Gastrocnemius medialis (tissue), 4 donors: ENCODE results near the gene BET1L.

Experiments used
- POLR2A ChIP-seq, 2 donors: fragments of 450-650 bp; IDR thresholded peaks; one replicate each; pipeline ENCODE4 v1.6.1; 2017; ENCODE audit warnings: antibody characterized with exemption in 2 of 2, mild to moderate bottlenecking in 2 of 2, moderate library complexity in 2 of 2
- TF ChIP-seq, protein P1 (sequence below), 5 experiments: fragments of 450-650 bp in 3 of 5; fragments of 200-600 bp in 2 of 5; sonication (generic) in 2 of 5; IDR thresholded peaks in 4 of 5; conservative IDR thresholded peaks in 1 of 5; 1 replicate in 4 of 5; 2 replicates in 1 of 5; pipeline ENCODE4 v1.5.1; 2016 to 2019; ENCODE audit warnings: antibody characterized with exemption in 5 of 5, mild to moderate bottlenecking in 3 of 5, moderate library complexity in 3 of 5

DNA sequence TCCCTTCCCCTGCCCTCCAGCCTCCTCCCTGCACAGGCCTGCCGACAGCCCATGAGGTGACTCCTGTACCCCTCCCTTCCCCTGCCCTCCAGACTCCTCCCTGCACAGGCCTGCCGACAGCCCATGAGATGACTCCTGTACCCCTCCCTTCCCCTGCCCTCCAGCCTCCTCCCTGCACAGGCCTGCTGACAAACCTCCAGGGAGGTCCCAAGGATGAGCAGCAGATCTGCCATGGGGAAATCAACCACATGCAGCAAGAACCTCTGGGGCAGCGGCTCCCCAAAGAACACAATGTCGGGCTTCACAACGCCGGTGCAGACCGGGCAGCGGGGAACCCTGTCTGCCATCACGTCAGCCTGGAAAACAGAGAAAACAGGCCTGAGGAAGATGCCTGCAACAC, 16.7 kb upstream of the BET1L start:
- TF ChIP-seq, protein P1, sequence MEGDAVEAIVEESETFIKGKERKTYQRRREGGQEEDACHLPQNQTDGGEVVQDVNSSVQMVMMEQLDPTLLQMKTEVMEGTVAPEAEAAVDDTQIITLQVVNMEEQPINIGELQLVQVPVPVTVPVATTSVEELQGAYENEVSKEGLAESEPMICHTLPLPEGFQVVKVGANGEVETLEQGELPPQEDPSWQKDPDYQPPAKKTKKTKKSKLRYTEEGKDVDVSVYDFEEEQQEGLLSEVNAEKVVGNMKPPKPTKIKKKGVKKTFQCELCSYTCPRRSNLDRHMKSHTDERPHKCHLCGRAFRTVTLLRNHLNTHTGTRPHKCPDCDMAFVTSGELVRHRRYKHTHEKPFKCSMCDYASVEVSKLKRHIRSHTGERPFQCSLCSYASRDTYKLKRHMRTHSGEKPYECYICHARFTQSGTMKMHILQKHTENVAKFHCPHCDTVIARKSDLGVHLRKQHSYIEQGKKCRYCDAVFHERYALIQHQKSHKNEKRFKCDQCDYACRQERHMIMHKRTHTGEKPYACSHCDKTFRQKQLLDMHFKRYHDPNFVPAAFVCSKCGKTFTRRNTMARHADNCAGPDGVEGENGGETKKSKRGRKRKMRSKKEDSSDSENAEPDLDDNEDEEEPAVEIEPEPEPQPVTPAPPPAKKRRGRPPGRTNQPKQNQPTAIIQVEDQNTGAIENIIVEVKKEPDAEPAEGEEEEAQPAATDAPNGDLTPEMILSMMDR (IDR thresholded peaks at IDR 0.05 in 4 of 5, conservative IDR thresholded peaks at IDR 0.05 in 1 of 5), result no peak
- TF ChIP-seq POLR2A (IDR thresholded peaks at IDR 0.05), result no peak
